Adipocyte (in vitro differentiated cells): ENCODE measurements around the gene TOP3A.

Source experiments
- DNase-seq: peaks from one replicate; pipeline ENCODE4 v3.0.0-alpha.2; 2015; ENCODE audit warnings: low read depth
- H3K27me3 ChIP-seq: replicated peaks from 2 replicates; pipeline ENCODE4 v1.7.0; 2013; ENCODE audit warnings: mild to moderate bottlenecking, low read length, moderate library complexity; ENCODE audit not compliant: control insufficient read depth, insufficient read depth
- H3K36me3 ChIP-seq: 2 replicates; pipeline ENCODE4 v1.7.0; 2013; ENCODE audit warnings: low read length, mild to moderate bottlenecking, moderate library complexity; ENCODE audit not compliant: control insufficient read depth, insufficient read depth, severe bottlenecking
- H3K4me1 ChIP-seq: 2 replicates; pipeline ENCODE4 v1.7.0; 2013; ENCODE audit warnings: mild to moderate bottlenecking, low read length, moderate library complexity; ENCODE audit not compliant: control insufficient read depth, insufficient read depth
- H3K4me3 ChIP-seq: 2 replicates; pipeline ENCODE4 v1.7.0; 2013; ENCODE audit warnings: mild to moderate bottlenecking, low read length, moderate library complexity
- H3K9ac ChIP-seq: 2 replicates; pipeline ENCODE4 v1.7.0; 2013; ENCODE audit warnings: mild to moderate bottlenecking, low read length, moderate library complexity
- H3K9me3 ChIP-seq: 2 replicates; pipeline ENCODE4 v1.7.0; 2013; ENCODE audit warnings: mild to moderate bottlenecking, low read length, moderate library complexity; ENCODE audit not compliant: control insufficient read depth

Gene TOP3A

GRCh38 chr17:18314731-18315561 lies at the start of gene TOP3A, which contains the start of gene SMCR8:
TSS of gene TOP3A (minus strand) at chr17:18314994. CDS start at chr17:18314778, 216 bp downstream.
TSS of gene SMCR8 (plus strand) at chr17:18315293. CDS start at chr17:18315790, 497 bp downstream.
- Histone ChIP-seq H3K4me3 (peak within 1 kb of the TSS; percentile 95), H3K9ac (peak within 1 kb of the TSS; percentile 95), H3K9me3 (no peaks in the 10 kb centered on the region), H3K36me3 (peaks cover 17% of the 10 kb centered on the region), H3K4me1 (peaks cover 51% of the 10 kb centered on the region), H3K27me3 (no peaks in the 10 kb centered on the region)
- peak; percentile 99 for DNase-seq

GRCh38 chr17:18364166-18364565 lies 49.4 kb upstream of the TOP3A start:
- peaks cover 5% of the 10 kb centered on the region for H3K4me1 ChIP-seq
- DNase-seq, result no peak
- H3K9ac ChIP-seq, result no peak overlapping the region
- peaks cover 11% of the 10 kb centered on the region for H3K36me3 ChIP-seq
- no peak overlapping the region for H3K4me3 ChIP-seq
- peaks cover 3% of the 10 kb centered on the region for H3K27me3 ChIP-seq
- H3K9me3 ChIP-seq, result no peaks in the 10 kb centered on the region

- H3K4me3 ChIP-seq, result peak within 1 kb of the TSS; percentile 87
- peaks cover 5% of the 10 kb centered on the region for H3K4me1 ChIP-seq
- DNase-seq, result peak; percentile 96
- H3K27me3 ChIP-seq, result no peaks in the 10 kb centered on the region
- H3K9ac ChIP-seq, result peak within 1 kb of the TSS; percentile 94
- no peaks in the 10 kb centered on the region for H3K9me3 ChIP-seq
- H3K36me3 ChIP-seq, result peaks cover 18% of the 10 kb centered on the region
Measured at GRCh38 chr17:18363101-18364049, 48.6 kb upstream of the TOP3A start, which contains the start of gene SHMT1. TSS of gene SHMT1 (minus strand) at chr17:18363550. CDS start at chr17:18355981, 7,569 bp downstream.

- peak overlapping the region; percentile 94 for H3K9ac ChIP-seq
- H3K9me3 ChIP-seq, result no peaks in the 10 kb centered on the region
- peak; percentile 15 for DNase-seq
- H3K27me3 ChIP-seq, result no peaks in the 10 kb centered on the region
- peaks cover 6% of the 10 kb centered on the region for H3K4me1 ChIP-seq
- peaks cover 20% of the 10 kb centered on the region for H3K36me3 ChIP-seq
- H3K4me3 ChIP-seq, result peak overlapping the region; percentile 87
Measured at GRCh38 chr17:18362698-18363100, 47.9 kb upstream of the TOP3A start.

DNA sequence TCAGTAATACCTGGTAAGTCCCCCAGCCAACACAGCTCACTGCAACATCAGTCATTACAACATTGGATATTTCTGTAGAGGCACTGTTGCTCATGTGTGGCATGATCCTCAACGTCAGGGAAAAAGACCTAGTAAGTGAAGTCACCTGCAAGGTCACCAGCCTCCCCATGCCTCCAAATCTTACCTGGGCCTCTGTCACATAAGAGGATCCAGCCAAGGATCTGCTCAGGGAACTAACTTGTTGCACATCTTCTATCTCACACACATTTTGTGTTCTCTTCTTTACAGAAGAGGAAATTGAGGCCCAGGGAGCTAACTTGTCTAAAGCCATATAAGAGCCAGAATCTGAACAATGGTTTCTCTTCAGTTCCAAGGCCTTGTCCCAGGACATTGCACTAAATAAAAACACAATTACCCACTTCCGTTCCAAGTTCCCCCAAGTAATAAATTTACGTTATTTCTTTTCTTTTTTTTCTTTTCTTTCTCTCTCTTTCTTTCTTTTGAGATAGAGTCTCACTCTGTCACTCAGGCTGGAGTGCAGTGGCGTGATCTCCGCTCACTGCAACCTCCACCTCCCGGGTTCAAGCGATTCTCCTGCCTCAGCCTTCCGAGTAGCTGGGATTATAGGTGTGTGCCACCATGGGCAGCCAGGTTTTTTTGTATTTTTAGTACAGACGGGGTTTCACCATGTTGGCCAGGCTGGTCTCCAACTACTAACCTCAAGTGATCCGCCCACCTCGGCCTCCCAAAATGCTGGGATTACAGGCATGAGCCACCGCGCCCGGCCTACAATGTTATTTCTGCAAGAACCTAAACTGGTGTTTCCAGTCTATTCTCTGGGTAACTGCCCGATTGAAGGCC lies 47.3 kb upstream of the TOP3A start:
- H3K4me1 ChIP-seq, result peaks cover 11% of the 10 kb centered on the region
- H3K4me3 ChIP-seq, result peak overlapping the region; percentile 87
- H3K27me3 ChIP-seq, result no peaks in the 10 kb centered on the region
- DNase-seq, result no peak
- H3K9ac ChIP-seq, result peak overlapping the region; percentile 94
- H3K36me3 ChIP-seq, result peaks cover 20% of the 10 kb centered on the region
- H3K9me3 ChIP-seq, result no peaks in the 10 kb centered on the region

DNA sequence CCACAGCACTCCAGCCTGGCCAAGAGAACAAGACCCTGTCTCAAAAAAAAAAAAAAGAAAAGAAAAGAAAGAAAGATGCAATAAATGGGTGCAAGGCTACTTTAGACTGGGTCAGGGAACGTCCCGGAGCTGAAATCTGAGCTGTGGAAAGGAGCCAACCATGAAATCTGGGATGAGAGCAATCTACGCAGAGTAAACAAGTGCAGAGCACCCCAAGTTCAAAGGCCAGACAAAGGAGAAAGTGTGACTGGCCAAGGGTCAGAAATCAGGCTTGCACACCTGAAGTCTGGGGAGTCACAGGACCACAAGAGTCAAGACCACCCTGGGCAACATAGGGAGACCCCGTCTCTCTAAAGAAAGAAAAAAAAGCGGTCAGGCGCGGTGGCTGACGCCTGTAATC lies 45.7 kb upstream of the TOP3A start:
- no peak overlapping the region for H3K9ac ChIP-seq
- H3K4me3 ChIP-seq, result no peak overlapping the region
- DNase-seq, result no peak

GRCh38 chr17:18356624-18357023 lies 41.8 kb upstream of the TOP3A start:
- Histone ChIP-seq H3K9ac (peak overlapping the region; percentile 76), H3K9me3 (no peaks in the 10 kb centered on the region), H3K36me3 (peaks cover 51% of the 10 kb centered on the region), H3K27me3 (no peaks in the 10 kb centered on the region), H3K4me3 (peak overlapping the region; percentile 50), H3K4me1 (peaks cover 16% of the 10 kb centered on the region)
- DNase-seq, result peak; percentile 5

More for the DNA sequence above, 45.7 kb upstream of the TOP3A start:
- Histone ChIP-seq H3K27me3 (no peaks in the 10 kb centered on the region), H3K4me1 (peaks cover 21% of the 10 kb centered on the region), H3K9me3 (no peaks in the 10 kb centered on the region), H3K36me3 (peaks cover 23% of the 10 kb centered on the region)

- Histone ChIP-seq H3K27me3 (no peaks in the 10 kb centered on the region), H3K36me3 (peaks cover 52% of the 10 kb centered on the region), H3K4me1 (peaks cover 16% of the 10 kb centered on the region), H3K9me3 (no peaks in the 10 kb centered on the region), H3K4me3 (no peak overlapping the region), H3K9ac (no peak overlapping the region)
- DNase-seq, result no peak
Measured at GRCh38 chr17:18353541-18353940, 38.7 kb upstream of the TOP3A start.

- Histone ChIP-seq H3K9me3 (no peaks in the 10 kb centered on the region), H3K4me1 (no peaks in the 10 kb centered on the region), H3K9ac (no peak overlapping the region), H3K27me3 (no peaks in the 10 kb centered on the region), H3K4me3 (no peak overlapping the region), H3K36me3 (peaks cover 87% of the 10 kb centered on the region)
- DNase-seq, result no peak
Measured at GRCh38 chr17:18344021-18344420, 29.2 kb upstream of the TOP3A start.

GRCh38 chr17:18339933-18340332 lies 25.1 kb upstream of the TOP3A start:
- H3K4me3 ChIP-seq, result no peak overlapping the region
- H3K9me3 ChIP-seq, result no peaks in the 10 kb centered on the region
- no peaks in the 10 kb centered on the region for H3K4me1 ChIP-seq
- no peak for DNase-seq
- no peak overlapping the region for H3K9ac ChIP-seq
- H3K27me3 ChIP-seq, result no peaks in the 10 kb centered on the region
- peaks cover 68% of the 10 kb centered on the region for H3K36me3 ChIP-seq
